Left colon (tissue), 2 donors: Measurements from ENCODE around the gene COMP. TPM values are rescaled to one million over a fixed set of nuclear protein-coding genes. Genes with fewer than 3 reads are reported as not detected.
A peak's percentile ranks its signal among the peaks of the same experiment; 100 is the strongest.

Source experiments
- ATAC-seq: fragments of 200-7000 bp; cut with Tn5 transposase; one replicate; pipeline ENCODE4 v1.9.1; 2020; ENCODE audit warnings: mild to moderate bottlenecking, moderate library complexity
- DNase-seq, 2 donors: peaks; one replicate each; pipeline ENCODE4 v3.0.0-alpha.2; 2020
- intact Hi-C, 2 donors: fragments of 100-400 bp; cut with DNase I in 1 of 2; cut with micrococcal nuclease in 1 of 2; formaldehyde crosslinking; loops; one replicate each; pipeline versions ENCODE4 v1.11.2 to v1.14.0; 2022; cut with DNase I, micrococcal nuclease
- total RNA-seq, 2 donors: library from RNA; stranded (reverse); fragmentation: NEBNext Ultra II Directional; extraction: Animal tissue kit (Norgen Biotek cat#: 25700); gene quantifications; one replicate each; pipeline ENCODE4 v1.2.1, GENCODE V29; 2021
- donor health status: DM: no; HTN: no; CAD: no.
- donor health status: DM: yes; HTN: yes; CAD: no.

The COMP gene
- total RNA-seq, 2 donors from 2014 or later: not detected

DNA sequence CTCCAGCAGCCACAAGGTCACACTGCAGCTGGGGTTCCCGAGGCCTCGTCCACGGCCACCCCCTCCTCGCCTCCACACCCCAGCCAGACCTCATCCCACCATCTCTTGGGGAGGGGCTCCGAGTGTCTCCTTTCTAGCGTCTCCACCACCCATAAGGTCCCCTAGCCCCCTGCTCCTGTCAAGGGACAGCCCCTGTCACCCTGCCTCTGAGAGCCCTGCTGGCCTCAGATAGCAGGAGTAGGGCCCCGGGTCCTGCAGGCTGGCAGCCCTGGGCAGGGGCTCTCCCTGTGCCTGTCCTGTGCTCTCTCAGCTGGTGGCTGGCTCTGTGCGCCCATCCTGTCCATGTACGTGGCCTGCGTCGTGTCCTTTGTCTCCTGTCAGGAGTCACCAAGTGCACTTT, 17.0 kb downstream of the COMP start:
- ATAC-seq: no peak
- intact Hi-C loops: no loop called here
- DNase-seq: no peak

DNA sequence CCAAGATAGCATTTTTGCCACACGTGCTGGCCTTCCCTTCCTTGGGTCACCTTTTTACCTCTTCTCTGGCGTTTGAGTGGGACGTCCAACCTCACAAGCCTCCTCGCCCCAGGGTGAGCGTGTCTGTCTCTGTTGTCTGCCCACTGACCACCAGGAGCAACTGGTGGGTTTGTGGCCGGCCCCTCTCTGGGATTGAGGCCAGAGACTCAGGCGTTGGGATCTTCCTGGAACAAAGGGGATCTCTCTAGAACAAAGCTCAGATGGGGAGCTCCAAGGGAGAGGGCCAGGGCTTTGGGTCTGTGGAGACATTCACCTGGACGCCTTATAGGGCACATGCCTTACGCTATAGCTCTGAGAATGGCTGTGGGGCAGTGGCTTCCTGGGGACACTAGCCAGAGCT, 17.4 kb downstream of the COMP start:
- no peak for ATAC-seq
- intact Hi-C loops: no loop called here
- DNase-seq: no peak

DNA sequence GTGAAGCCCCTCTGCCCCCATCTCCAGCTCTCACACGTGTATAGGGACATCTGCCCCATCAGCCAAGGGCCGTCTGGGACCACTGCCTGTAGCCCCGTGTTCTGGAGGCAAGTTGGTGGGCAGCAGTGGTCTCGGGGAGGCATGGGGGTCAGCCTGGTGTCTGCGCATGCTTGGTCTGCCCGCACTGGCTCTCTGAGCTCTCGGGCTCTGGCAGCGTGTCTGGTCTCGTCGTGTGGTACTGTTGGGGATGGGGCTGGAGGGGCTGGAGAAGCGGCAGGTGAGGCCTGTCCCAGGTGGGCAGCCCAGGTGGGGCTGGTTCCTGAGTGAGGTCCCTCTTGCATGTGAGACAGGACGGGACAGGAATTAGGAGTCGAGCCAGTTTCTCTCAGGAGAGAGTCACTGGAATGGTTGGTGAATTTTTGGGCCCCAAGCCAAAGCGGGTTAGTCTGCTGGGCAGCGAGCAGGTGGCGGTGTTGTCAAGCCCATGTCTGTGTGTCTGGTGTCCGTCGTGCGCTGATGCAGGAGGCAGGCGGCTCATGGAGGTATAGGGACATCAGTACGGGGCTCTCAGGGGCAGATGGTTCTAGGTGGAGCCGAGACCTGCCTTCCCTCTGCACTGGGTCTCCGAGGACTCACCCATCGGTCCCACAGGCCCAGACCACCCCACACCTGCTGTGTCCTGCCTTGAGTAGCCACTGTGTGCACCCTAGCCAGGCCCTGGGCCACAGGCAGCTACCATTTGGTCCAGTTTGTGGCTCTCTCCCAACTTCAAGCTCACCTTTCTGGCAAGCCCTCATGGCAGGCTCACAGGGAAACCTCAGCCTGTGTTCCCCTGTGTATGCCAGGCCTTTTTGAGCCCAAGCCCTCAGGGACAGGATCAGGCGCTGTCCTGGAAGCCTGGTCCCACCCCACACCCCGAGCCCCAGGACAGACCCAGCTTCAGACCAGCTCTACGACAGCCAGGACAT, 18.2 kb downstream of the COMP start:
- no peak for DNase-seq
- ATAC-seq: no peak
- intact Hi-C loops: no loop called here

DNA sequence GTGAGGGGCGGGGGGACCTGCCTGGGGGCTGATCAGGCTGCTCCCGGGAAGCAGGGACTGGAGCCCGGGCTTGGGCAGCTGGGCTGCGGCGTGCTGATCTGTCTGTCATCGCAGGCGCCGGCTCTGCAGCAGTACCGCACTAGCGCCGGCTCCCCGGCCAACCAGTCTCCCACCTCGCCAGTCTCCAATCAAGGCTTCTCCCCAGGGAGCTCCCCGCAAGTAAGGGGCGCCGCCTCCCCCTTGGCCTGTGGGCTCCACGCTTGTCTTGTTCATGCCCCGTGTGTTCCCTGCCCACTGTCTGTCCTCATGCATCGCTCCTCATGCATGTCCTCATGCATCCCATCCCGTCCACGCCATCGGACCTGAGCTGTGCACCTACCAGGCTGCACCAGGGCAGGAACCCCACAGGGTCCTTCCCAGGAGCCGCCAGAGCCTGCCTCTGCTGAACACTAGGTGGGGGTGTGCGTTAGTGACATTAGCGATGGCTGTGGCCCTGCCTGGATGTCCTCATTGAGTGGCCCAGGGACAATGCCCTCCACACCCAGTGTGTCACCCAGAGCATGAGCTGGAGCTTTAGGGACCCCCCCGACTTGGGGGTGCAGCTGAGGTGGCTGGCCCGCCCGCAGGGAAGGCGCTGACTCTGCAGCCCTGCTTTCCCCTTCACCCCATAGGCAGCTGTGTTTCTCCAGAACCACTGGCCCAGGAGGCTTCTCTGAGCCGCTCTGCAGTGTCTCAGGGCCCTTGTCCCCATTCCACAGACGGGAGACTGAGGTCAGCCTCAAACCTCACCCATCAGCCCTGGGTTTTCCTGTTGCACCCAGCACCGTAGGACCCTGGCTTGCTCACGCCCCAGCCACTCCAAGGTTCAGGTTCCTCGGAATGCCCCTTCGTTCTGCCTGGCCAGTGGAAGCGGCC, 19.5 kb downstream of the COMP start:
- ATAC-seq: no peak
- intact Hi-C loops: no loop called here
- DNase-seq: no peak

DNA sequence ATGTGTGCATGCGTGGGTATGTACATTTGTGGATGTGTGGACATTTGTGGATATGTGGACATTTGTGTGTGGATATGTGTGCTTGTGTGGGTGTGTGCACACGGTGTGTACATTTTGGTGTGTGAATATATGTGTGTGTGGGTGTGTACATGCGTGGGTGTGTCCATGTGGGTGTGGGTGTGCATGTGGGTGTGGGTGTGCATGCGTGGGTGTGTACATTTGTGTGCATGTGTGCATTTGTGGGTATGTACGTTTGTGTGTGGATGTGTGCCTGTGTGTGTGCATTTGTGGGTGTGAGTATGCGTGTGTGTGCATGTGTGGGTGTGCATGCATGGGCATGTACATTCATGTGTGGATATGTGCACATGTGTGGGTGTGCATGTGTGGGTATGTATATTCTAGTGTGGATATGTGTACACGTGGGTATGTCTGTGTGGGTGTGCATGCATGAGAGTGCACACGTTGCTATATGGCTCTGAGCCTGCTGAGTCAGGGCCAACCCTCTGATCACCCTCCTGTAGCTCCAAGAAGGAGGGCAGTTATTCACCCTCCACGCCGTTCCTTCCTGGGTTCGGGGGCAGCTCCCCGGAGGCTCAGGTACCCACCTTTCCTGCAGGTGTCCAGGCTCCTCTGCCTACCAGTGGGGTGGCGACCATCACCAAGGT, 20.3 kb downstream of the COMP start:
- intact Hi-C loops: no loop called here
- no peak for DNase-seq
- ATAC-seq: no peak

DNA sequence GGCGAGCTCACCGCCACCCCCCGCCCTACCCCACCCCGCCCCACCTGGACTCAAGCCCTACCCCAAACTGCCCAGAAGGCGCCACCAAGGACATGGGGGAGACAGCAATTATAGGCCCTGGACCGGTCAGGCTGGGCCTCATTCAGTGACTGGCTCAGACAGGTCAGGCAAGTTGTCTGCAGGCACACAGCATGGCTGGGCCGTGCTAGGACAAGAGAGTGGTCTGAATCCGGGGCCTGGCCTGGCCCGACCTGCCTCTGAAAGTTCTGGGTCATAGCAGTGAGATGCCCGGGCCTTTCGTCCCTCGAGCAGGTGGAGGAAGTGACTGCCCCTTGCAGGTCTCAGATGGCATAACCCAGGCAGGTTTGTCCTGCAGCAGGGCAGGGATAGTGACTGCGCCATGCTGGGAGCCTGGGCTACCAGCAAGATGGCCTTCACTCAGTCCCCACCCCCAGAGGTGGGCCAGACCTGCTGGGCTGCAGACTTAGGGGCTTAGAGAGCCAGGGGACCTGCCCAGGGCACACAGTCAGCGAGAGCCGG, 21.0 kb downstream of the COMP start:
- DNase-seq (no peak), ATAC-seq (no peak)
- intact Hi-C loops: no loop called here

DNA sequence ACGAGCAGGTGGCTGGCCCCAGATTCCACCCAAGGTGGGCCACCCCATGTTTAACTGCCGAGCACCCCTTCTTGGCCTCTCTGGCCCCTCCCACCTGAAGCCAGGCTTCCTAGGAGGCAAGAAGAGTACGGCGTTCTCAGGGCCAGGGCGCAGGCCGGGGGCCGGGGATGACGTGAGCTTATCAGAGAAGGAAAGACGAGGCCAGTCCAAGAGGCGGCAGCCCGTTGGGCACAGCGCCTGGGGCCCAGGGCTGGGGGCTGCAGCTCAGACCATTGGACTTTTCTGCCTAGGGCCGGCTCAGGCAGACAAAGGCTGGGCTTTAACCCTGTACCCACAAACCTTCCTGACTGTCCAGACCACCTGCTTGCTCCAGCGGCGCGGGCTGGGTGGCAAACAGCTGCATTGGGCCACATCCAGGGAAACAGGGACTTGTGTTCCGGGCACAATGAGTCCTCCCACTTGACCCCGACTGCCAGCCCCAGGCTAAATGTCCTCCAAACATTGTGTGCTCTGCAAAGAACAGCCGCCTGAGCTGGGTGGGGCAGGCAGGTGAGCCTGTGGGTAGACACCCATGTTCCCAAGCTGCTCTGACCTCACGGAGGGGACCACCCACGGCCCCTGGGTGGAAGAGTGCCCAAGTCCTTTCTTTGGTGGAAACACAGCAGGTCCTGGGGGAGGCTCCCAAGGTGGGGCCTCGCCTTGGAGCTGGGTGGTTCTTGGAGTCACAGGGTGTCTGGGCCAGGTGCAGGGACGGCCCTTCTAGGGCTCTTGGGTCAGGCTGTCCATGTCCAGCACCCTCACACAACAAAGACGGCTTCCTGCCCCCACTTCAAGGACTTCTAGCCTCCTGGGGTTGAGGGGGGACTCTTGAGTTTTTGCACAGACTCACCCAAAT, 21.9 kb downstream of the COMP start:
- peak; percentile 54 for ATAC-seq
- no peak for DNase-seq
- intact Hi-C loops: no loop called here

DNA sequence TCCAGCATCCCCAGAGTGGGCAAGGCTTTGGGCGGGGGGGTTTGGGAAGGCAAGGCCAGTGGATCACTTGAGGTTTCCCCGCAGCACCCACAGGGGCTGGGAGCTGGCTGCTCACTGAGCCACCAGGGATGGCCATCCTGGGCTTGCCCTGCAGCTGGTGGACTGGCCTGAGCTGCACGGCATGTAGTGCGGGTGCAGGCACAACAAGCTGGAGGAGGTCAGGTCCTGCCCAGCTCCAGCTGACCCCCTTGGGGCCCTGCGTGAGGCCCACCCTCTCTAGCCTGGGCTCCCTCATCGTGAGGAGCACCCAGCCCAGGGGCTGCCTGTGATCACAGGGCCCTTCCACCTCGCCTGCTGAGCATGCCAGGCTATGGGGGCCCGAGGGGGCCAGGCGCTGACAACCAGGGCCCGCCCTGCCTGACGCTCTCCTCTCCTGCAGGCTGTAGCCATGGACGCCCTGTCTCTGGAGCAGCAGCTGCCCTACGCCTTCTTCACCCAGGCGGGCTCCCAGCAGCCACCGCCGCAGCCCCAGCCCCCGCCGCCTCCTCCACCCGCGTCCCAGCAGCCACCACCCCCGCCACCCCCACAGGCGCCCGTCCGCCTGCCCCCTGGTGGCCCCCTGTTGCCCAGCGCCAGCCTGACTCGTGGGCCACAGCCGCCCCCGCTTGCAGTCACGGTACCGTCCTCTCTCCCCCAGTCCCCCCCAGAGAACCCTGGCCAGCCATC, 22.9 kb downstream of the COMP start:
- ATAC-seq (no peak), DNase-seq (no peak)
- intact Hi-C loops: no loop called here

DNA sequence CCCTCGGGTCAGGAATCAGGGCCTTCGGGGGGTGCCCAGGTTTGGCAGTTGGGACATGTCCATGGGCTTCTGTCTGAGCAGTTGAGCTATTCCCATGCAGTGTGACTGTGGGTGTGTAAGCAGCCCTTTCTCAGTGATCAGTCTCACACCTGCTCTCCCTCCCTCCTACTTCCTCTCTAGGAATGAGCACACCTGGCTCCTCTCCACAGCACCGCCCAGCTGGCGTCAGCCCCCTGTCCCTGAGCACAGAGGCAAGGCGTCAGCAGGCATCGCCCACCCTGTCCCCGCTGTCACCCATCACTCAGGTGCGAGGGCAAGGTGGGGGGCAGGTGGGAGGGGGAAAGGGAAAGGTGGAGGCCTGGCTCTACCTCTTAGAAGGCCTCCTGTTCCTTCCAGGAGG, 25.9 kb downstream of the COMP start:
- peak; percentile 50 for ATAC-seq
- DNase-seq: peak in 1 of 2 donors; percentile 43

DNA sequence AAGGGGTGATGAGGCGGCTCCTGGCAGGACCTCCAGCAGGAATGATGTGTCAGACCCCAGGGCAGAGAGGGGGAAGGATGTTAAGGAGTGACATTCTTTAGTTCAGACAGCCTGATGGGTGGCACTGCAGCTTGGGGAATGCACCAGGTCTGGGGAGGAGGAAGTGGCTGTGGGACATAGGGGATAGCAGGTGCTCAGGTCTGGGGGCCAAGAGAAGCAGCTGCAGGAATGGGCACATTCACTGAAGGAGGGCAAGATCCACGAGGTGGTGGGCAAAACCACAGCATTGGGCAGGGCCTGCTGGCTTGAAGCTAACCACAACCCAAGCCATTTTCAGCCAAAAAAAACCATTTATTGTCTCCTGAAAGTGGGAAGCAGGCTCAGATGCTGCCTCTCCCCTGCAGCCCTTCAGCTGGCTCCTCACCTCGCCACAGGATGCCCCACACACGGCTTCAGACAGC, 26.5 kb downstream of the COMP start:
- no peak for DNase-seq

More for the DNA sequence above, 25.9 kb downstream of the COMP start:
- intact Hi-C loops: no loop called here

DNA sequence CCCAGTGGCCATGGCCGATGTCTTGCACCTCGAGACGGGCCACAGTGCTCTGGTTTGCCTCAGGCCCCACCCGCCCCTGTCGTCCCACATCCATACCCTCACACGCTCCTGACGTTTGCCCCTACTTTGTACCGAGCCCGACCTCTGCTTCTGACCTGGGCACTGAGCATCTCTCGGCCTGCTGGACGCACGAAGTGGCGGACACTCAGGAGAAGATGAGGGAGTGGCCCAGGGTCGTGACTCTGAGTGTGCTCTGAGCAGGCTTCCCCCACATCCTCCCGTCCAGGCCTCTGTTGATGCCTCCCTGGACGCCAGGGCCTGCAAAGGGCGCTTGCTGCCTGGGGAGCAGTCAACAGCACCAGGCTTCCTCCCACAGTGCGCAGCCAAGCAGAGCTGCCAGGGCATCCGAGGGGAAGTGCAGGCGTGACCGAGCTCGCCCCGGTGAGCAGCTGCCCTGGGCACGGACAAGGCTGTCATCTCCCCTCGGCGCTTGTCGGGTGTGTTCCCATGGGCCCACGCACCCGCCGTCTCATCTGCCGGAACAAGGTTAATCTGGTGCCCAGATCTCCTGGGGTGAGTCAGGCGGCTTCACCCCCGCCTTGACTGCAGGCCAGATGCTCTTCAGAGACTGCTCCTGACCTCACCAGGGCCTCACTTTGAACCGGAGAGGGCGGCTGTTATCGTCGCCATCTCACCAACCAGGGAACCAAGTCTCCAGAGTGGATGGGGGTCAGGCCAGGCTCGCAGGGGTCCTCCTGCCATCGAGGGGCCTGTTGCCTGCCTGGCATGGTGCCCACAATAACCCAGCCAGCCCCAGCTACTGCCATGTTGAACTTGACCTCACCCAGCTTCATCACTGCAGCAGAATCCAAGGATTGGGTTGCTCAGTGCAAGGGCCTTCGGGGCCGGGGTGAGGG, 27.2 kb downstream of the COMP start:
- no peak for DNase-seq
- intact Hi-C loops: no loop called here
- no peak for ATAC-seq

More for the DNA sequence above, 26.5 kb downstream of the COMP start:
- ATAC-seq: no peak
- intact Hi-C loops: no loop called here

DNA sequence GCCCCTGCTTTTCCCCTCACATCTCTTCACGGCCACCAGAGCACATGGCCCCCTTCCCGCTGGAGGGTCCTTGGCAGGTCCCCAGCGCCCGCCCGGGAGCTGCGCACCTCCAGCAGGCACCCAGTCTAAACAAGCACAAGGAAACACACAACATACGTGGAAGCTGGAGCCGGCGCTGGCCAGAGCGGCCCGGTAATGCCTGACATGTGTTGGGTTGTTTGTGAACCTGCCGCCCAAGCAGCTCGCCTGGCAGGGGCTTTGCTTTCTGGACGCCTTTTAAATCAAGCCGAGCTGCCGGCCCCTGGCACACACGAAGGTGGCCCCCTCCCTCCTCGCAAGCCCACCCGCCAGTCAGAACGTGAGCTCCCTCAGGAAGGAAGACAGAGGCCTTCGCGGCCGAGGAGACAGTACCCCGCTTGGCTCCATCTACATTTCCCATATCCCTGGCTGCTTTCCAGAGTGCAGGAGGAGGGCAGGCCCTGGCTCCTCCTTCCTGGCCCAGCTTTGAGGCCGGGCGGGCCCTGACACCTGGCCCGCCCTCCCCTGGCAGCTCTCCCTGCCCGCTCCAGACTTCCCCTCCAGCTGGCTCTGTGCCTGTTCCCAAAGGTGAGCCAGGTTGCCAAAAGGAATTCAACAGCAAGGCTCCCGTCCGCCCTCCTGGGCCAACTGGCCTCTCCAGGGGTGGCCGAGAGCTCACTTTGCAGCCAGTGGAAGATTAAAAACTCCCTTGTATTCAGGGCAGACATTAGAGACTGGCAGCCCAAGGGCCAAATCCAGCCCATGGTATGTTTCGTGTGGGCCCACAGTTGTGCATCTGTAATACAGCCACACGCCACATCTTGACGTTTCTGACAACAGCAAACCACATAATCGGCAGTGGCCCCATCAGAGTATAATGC, 28.7 kb downstream of the COMP start:
- ATAC-seq (peak; percentile 95), DNase-seq (peak; percentile 88 to 90)
- intact Hi-C loops: no loop called here

DNA sequence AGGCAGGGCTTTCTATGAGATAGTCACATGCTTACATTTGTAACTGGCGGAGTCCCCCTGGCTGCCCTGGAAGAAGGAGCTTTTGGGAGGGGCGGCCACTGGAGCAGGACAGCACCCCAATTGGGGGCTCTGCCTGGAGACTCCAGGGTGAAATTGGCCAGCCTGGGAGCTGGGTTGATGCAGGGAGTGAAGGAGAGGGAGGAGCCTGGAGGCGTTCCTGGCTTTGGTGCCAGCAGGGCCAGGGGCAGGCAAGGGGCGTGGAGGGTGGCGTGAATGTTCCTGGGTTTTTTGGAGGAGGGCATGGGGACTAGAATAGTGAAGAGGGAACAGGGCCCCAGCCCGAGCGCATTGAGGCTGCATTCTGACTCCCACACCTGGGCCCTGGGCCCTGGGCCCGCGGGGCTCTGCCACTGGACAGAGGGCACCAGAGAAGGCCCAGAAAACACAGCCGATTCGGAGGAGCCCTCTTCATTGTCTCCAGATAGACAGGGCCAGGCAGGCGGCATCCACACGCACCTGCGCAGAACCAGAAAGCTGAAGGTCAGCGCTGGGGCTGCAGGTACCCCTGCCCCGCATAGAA, 29.5 kb downstream of the COMP start:
- ATAC-seq (no peak), DNase-seq (no peak)
- intact Hi-C loops: no loop called here

DNA sequence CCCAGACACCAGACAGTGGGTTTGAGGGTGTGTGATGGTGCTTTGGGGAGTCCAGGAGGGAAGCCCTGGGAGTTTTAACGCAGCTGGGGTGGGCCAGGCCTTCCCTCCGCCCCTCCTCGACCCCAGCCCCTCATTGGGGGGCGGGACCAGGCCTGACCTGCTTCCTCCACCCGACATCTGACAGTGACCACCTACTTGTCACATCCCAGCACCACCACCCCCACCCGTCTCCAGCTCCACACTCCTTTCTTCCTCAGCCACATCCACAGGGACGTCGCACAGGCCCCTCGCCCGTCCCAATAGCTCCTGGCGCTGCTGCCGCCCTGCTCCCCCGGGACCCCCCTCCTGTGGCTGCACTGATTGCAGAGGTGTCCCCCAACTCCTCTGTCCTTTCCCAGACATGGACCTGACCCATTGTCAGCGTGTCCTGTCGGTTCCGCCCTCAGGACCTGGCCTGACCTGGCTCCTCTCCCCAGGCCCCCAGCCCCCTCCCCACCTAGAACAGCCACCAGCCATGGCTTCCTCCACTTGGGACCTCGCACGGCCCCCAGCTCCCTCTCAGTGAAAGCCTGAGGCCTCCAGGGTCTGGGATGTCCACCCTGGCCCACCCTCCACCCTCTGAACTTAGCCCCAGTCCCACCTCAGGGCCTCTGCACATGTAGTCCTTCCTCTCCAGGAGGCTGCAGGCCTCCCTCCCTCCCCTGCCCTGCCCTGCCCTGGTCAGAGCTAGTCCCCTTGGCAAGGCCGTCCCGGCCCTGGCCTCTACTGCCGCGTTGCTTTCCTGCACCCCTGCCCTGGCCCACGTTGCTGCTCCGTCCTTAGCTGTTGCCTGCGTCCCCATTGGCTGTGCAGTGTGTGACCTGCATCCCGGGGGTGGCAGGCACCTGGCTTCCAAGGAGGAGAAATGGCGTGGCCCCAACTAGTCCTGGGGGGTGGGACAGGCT, 30.4 kb downstream of the COMP start:
- DNase-seq: no peak
- intact Hi-C loops: no loop called here
- no peak for ATAC-seq
